HG03520 (cell line): Measurements from ENCODE around the gene ZBTB14.

Experiments
- ATAC-seq: cut with Tn5 transposase; IDR thresholded peaks from one replicate; pipeline ENCODE4 v1.9.1; 2021; ENCODE audit warnings: mild to moderate bottlenecking, moderate library complexity; ENCODE audit not compliant: unreplicated experiment

Gene ZBTB14

GRCh38 chr18:5295231-5295920 is at the start of gene ZBTB14:
Gene ZBTB14 (minus strand): TSS chr18:5295726. CDS start chr18:5293246, 2,480 bp downstream.
- peak; percentile 28 for ATAC-seq

GRCh38 chr18:5339202-5339834 is 43.8 kb upstream of the ZBTB14 start:
- no peak for ATAC-seq

- ATAC-seq, result no peak
Observed at GRCh38 chr18:5334456-5335075, 39.0 kb upstream of the ZBTB14 start.

GRCh38 chr18:5318061-5318700 is 22.7 kb upstream of the ZBTB14 start:
- ATAC-seq, result no peak

- ATAC-seq, result no peak
Observed at GRCh38 chr18:5317186-5317585, 21.7 kb upstream of the ZBTB14 start.

- no peak for ATAC-seq
Observed at GRCh38 chr18:5315838-5316237, 20.3 kb upstream of the ZBTB14 start.

GRCh38 chr18:5311301-5311989 is 15.9 kb upstream of the ZBTB14 start:
- ATAC-seq, result no peak

GRCh38 chr18:5309888-5310470 is 14.5 kb upstream of the ZBTB14 start:
- peak; percentile 97 for ATAC-seq

- ATAC-seq, result no peak
Observed at GRCh38 chr18:5305835-5306234, 10.3 kb upstream of the ZBTB14 start.

GRCh38 chr18:5304232-5304631 is 8.7 kb upstream of the ZBTB14 start:
- ATAC-seq, result no peak

- ATAC-seq, result no peak
Observed at GRCh38 chr18:5303636-5304035, 8.1 kb upstream of the ZBTB14 start.

- no peak for ATAC-seq
Observed at GRCh38 chr18:5302606-5303005, 7.1 kb upstream of the ZBTB14 start.

GRCh38 chr18:5300476-5301010 is 5.0 kb upstream of the ZBTB14 start:
- ATAC-seq, result no peak

GRCh38 chr18:5298156-5298852 is 2.8 kb upstream of the ZBTB14 start:
- no peak for ATAC-seq

GRCh38 chr18:5297597-5297996 is 2.1 kb upstream of the ZBTB14 start:
- ATAC-seq, result no peak

GRCh38 chr18:5296706-5297320 is 1.3 kb upstream of the ZBTB14 start:
- peak; percentile 16 for ATAC-seq

GRCh38 chr18:5295981-5296705 is 617 bp upstream of the ZBTB14 start:
- ATAC-seq, result peak; percentile 56

GRCh38 chr18:5294457-5295230 is 882 bp downstream of the ZBTB14 start:
- peak; percentile 20 for ATAC-seq
